ENCODE data around the gene SOAT2.

Gene SOAT2

GRCh38 chr12:53102883-53103807 is at the start of gene SOAT2:
TSS of gene SOAT2 (plus strand) at chr12:53103486. CDS start at chr12:53103578, 92 bp downstream.
- DNase-seq (ENCODE audit: low read depth): peak; percentile 30

- peak; percentile 90 for DNase-seq (ENCODE audit: low read depth)
Measured at GRCh38 chr12:53054112-53054878, 49.0 kb upstream of the SOAT2 start.

DNA sequence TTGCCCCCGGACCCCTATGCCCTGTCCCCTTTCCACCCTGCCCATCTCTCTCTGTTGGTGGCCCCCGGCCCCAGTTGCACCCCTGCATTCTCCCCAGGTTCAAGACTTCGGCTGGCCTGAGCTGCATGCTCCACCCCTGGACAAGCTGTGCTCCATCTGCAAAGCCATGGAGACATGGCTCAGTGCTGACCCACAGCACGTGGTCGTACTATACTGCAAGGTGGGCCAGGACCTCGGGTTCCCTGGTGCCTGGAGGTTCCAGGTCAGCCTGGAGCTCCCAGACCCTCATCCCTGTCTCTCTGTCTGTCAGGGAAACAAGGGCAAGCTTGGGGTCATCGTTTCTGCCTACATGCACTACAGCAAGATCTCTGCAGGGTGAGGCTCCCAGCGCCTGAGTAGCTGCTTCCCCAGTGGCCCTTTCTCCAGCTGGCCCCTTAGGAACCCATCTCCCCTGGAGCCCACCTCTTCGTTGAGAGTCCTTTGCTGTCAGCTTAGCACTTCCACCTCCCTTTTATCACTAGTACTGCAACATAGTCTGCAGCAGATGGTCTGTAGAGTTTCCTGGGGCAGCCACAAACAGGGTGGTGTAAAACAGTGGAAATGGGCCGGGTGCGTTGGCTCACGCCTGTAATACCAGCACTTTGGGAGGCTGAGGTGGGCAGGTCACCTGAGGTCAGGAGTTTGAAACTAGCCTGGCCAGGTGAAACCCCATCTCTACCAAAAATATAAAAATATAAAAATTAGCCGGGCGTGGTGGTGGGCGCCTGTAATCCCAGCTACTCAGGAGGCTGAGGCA is 47.6 kb upstream of the SOAT2 start:
- DNase-seq (ENCODE audit: low read depth): no peak

- no peak for DNase-seq (ENCODE audit: low read depth)
Measured at GRCh38 chr12:53056296-53056695, 47.0 kb upstream of the SOAT2 start.

DNA sequence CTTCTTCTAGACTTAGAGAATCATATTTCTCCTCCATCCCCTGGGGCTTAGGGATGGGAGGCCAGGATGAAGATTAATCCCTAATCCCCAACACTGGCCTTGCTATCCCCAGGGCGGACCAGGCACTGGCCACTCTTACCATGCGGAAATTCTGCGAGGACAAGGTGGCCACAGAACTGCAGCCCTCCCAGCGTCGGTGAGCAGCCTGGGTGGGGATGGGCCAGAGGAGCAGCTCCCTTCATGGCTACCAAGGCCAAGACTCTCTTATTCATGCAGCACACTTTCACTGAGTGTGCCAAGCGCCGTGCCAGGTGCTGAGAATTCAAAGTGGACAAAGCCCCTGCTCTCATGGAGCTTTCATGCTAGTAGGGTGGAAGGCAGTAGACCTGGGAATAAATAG is 46.4 kb upstream of the SOAT2 start:
- DNase-seq (ENCODE audit: low read depth): no peak

DNA sequence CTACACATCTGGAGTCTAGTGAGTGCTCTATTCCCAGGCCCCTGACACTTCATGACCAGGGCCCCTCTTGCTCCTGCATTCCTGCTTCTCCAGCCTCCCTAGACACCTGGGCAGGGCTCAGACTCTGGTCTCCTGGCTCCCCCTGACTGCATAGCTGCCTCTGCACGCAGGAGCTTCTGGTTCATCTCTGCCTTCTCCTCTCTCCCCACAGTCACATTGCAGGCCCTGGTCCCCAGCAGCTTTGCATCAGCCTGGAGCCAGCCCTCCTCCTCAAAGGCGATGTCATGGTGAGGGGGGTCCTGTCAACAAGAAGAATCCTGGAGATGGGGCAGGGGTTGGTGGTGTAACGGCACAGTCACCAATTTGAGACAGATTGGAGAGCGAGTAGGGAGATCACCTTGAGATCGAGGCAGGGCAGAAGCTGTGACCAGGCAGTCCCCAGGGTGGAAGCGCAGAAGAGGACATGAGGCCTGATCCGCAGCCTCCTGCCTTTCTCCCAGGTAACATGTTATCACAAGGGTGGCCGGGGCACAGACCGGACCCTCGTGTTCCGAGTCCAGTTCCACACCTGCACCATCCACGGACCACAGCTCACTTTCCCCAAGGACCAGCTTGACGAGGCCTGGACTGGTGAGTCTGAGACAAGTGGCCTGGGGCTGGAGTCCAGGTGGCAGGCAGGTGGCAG is 45.3 kb upstream of the SOAT2 start:
- DNase-seq (ENCODE audit: low read depth): no peak

DNA sequence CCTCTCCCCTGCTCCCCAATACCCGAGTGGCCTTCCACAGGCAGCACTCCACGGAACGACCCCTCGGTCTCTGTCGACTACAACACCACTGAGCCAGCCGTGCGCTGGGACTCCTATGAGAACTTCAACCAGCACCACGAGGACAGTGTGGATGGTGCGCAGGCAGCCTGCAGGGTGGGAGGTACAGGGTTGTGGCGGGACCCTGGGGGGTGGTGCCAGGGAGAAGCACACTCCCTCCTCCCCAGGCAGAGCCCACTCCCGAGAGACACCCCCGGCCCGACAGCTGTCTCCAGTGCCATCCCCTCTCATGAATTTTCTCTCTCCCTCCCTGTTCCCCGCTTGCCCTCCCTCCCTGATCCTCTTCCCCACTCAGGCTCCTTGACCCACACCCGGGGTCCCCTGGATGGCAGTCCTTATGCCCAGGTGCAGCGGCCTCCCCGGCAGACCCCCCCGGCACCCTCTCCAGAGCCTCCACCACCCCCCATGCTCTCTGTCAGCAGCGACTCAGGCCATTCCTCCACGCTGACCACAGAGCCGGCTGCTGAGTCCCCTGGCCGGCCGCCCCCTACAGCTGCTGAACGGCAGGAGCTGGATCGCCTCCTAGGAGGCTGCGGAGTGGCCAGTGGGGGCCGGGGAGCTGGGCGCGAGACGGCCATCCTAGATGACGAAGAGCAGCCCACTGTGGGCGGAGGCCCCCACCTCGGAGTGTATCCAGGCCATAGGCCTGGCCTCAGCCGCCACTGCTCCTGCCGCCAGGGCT is 44.4 kb upstream of the SOAT2 start:
- DNase-seq (ENCODE audit: low read depth): no peak

GRCh38 chr12:53059434-53060063 is 43.7 kb upstream of the SOAT2 start:
- no peak for DNase-seq (ENCODE audit: low read depth)

- no peak for DNase-seq (ENCODE audit: low read depth)
Measured at GRCh38 chr12:53060064-53060720, 43.1 kb upstream of the SOAT2 start.

DNA sequence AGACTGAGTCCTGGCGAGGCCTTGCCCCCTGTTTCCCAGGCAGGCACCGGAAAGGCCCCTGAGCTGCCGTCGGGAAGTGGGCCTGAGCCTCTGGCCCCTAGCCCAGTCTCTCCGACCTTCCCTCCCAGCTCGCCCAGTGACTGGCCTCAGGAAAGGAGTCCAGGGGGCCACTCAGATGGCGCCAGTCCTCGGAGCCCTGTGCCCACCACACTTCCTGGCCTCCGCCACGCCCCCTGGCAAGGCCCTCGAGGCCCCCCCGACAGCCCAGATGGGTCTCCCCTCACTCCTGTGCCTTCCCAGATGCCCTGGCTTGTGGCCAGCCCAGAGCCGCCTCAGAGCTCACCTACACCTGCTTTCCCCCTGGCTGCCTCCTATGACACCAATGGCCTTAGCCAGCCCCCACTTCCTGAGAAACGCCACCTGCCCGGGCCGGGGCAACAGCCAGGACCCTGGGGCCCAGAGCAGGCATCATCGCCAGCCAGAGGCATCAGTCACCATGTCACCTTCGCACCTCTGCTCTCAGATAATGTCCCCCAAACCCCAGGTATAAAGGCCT is 42.5 kb upstream of the SOAT2 start:
- DNase-seq (ENCODE audit: low read depth): no peak

- DNase-seq (ENCODE audit: low read depth): no peak
Measured at GRCh38 chr12:53061404-53062010, 41.8 kb upstream of the SOAT2 start.

DNA sequence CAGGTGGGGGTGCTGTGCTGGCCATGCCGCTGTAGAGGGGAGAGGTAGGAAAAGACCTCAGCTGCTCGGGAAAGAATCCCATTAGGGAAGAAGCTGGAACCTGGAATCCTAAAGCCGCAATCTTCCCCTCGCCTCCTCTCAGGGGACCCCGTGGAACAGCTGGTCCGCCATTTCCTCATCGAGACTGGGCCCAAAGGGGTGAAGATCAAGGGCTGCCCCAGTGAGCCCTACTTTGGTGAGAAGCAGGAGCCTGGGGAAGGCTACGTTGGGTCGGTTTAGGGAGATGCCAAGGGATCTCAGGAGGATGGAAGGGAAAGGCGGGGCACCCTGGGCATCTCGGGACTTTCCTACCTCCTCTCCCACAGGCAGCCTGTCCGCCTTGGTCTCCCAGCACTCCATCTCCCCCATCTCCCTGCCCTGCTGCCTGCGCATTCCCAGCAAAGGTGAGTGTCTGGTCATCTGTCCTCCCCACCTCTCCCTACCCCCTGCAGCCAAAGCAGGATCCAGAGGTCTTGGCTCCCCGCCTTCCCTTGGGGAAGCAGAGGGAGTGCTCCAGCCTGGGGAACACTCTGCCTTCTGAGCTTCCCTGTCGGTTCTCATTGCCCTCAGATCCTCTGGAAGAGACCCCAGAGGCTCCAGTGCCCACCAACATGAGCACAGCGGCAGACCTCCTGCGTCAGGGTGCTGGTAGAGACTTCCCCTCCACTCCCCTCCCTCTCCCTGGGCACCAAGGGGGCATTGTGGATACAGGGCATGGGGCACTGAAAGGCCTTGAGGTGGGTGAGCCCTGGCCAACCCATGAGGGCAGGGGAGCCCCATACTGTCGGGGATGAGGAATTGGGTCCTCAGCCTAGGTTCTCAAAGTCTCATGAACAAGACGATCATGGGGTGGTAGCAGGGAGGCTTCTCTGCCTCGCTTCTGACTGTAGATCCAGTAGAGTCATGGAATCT is 41.0 kb upstream of the SOAT2 start:
- DNase-seq (ENCODE audit: low read depth): no peak

DNA sequence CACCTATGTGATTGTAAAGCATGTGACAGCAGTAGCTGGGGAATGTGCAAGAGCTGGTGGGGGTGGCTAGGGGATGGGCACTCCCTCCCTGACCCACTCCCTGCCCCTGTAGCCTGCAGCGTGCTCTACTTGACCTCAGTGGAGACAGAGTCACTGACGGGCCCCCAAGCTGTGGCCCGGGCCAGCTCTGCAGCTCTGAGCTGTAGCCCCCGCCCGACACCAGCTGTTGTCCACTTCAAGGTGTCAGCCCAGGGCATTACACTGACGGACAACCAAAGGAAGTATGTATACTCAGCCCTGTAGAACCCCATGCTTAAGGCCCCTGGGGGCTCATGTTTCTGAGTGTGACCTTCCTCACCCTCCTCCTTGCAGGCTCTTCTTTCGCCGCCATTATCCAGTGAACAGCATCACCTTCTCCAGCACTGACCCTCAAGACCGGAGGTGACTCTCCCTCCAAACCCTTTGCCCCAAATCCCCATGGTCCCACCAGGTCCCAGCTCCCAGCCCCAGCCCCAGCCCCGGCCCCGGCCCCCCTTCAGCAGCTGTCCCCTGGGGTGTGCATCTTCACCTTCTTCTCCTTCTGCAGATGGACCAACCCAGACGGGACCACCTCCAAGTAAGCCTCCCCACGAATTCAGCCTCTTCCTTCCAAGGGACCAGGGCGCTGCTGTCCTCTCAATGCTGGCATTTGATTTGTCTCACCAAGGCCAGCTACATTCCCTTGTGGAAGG is 40.1 kb upstream of the SOAT2 start:
- no peak for DNase-seq (ENCODE audit: low read depth)

GRCh38 chr12:53063708-53064612 is 39.3 kb upstream of the SOAT2 start:
- DNase-seq (ENCODE audit: low read depth): no peak

DNA sequence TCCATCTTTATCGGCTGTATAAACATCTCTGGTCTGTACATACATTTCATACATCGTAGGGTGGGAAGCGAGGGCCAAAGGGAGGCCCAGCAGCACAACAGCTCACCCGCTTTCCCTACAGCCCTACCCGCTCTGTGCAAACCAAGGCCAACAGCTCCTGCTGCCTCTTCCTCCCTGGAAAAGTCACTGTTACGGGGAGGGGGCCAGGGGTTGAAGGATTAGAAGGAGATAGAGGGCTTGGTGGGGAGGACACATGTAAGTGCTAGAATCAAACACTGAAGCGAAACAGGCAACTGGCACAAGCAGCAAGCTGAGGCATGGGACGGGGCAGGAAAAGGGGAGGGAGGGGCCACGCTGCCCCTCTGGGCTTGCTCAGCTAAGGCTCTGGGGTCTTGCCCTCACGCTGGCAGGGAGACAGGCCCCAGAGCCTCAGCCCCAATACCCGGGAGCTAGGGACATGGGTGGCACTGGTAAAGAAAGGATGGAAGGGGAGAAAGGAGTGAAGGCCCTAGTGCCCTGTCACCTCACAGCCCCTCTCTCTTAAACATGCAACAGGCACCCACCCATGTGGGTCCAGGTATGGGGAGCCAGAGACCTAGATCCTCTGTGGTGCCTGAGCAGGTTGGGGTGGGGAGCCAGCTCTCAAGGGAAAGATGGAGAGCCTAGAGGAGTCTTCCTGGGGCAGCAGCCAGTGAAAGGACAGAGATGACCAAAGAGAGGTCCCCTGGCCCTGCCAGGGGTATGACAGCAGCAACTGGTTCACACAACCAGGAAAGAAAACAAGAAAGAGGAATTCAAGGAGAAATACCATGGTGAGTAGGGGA is 38.5 kb upstream of the SOAT2 start:
- no peak for DNase-seq (ENCODE audit: low read depth)
